GM21619 (cell line): ENCODE data around the gene FAM174C.

Experiments
- ATAC-seq: cut with Tn5 transposase; IDR thresholded peaks from one replicate; pipeline ENCODE4 v1.9.1; 2021; ENCODE audit not compliant: unreplicated experiment

FAM174C gene

DNA sequence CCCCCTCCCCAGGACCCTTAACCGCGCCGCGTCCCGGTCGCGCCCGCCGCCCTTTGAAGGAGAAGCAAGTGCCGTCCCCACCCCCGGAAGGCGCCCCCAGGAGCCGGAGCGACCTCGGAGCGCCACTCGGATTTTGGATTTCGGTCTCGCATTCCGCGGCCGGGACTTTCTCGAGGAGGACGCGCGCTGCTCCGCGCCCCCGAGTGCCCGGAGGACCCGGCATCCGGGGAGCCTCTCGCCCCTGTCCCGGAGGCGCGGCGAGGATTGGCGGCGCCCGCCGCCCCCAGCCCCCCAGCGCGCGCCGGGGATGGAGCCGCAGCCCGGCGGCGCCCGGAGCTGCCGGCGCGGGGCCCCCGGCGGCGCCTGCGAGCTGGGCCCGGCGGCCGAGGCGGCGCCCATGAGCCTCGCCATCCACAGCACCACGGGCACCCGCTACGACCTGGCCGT is 25.3 kb upstream of the FAM174C start:
- ATAC-seq, result no peak

DNA sequence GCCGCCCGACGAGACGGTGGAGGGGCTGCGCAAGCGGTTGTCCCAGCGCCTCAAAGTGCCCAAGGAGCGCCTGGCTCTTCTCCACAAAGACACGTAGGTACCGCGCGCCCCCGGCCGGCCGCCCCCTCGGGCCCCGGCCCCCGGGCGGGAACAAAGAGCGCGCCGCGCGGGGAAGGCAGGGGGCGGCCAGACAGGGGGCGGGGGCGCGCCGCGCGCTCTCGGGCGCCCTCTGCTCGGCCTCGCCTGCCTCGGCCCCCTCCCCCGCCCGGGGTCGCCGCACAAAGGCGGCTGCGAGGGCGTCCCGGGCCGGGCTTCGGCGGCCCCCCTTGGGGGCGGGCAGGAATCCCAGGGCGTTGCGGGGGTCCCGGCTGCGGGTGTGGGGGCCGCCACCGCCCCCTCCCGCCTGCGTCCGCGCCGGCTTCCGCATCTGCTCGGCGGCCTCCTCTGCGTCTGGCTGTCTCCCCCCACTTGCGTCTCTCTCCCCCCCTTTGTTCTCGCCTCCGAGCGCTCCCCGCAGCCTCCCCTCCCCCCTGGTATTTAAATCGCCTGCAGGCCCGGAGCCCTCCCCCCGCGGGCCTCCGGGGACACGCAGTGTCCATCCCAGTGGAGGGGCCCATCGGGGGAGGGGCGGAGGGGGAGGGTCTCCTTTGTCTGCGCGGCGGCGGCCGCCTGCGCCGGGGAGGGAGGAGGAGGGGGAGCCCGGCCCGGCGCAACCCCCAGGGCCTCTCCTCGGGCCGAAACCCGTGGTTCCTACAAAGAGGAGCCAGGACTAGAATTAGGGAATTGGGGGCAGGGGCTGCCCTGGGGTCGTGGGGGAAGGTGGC is 24.7 kb upstream of the FAM174C start:
- ATAC-seq, result no peak

DNA sequence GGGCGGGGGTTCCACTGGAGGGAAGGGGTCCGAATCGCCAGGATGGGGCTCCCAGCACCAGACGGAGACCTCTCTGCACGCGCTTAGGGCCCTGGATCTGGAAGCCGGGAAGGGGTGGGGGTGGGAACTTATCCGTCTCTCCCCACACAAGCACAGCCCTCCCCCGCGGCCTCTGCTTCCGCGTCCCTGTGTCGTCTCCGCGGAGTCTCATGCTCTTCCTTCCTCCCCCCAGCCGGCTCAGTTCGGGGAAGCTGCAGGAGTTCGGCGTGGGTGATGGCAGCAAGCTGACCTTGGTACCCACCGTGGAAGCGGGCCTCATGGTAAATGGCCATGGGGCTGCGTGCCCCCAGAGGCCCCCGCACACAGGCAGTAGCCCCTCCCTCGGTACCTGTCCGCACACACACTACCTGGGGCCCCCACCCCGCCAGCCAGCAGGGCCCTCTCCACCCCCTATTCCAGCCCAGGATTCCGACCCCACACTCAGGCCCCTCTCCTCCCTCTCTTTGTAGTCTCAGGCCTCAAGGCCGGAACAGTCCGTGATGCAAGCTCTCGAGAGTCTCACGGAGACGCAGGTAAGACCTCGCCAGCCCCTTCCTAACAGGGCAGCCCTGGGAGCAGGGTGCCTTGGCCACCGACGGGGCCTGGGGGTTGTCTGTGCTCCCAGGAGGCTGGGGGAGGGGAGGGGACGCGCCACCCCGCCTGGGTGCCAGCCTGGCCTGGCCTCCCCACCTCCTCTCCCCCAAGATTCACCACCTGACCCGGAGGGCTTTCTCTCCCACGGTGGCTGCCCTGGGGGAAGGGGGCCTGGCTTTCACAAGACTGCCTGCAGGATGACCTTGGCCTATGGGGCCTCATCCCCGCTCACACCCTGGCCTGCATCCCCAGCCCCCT is 23.8 kb upstream of the FAM174C start:
- ATAC-seq, result no peak

- no peak for ATAC-seq
These were observed 23.0 kb upstream of the FAM174C start for GRCh38 chr19:1252221-1252820.

DNA sequence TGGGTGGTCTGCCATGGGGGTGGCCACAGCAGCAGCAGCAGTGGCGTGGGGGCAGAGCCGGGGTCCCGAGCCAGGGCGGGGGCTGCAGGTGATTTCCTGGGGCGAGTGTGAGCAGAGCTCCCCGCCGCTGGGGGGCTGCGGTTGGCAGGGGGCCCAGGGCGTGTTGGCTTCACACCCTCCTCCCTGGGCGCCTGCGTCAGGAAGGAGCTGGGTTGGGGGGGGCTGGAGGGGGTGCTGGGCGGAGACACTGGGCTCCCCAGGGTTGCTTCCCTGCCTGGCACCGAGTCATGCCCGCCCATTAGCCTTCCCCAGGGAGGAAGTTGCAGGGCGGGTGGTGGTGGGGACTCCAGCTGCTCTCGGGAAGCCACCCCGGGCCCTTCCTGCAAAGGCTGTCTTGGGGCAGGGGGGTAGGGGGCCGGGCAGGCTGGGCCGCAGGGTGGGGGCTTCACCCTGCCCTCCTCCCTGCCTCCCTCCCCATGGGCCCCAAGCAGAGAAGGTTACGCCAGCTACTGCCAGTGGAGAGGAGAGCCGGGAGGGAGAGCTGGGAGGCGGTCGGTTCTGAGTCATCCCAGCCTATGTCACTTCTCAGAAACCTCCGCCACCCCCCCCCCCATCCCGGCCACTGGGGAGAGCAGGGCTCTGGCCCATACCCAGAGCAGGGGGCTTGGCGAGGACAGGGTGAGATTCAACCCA is 22.4 kb upstream of the FAM174C start:
- ATAC-seq, result no peak

DNA sequence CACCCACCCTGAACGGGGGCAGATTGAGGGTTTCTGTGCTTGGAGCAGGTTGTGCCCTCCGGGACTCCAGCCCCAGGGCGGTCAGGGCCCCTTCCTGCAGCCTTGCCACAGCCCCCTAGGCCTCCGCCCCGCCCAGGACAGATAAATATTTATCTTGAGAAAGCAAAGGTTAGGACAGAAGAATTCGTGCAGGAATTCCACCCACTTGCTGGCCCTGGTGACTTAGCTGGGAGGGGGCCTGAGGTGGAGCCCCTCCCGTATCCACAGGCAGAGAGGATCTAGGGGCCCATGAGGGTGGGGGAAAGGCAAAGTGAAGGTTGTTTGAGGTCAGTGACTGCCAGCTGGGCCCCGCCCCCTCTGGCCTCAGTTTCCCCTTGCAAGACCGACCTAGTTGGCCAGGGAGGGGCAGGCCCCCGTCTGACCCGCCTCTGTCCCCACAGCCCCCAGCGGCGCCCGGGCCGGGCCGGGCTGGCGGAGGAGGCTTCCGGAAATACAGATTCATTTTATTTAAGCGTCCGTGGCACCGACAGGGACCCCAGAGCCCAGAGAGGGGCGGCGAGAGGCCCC is 21.7 kb upstream of the FAM174C start:
- ATAC-seq, result no peak

DNA sequence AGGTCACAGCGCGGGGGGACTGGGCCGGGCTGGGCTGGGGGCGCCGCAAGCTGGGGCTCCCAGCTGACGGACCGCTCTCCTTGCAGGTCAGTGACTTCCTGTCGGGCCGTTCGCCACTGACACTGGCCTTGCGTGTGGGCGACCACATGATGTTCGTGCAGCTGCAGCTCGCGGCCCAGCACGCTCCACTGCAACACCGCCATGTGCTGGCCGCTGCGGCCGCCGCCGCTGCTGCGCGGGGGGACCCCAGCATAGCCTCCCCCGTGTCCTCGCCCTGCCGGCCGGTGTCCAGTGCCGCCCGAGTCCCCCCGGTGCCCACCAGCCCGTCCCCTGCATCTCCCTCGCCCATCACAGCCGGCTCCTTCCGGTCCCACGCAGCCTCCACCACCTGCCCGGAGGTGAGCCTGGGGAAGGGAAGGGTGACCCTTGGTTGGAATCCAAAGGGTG is 21.2 kb upstream of the FAM174C start:
- no peak for ATAC-seq

DNA sequence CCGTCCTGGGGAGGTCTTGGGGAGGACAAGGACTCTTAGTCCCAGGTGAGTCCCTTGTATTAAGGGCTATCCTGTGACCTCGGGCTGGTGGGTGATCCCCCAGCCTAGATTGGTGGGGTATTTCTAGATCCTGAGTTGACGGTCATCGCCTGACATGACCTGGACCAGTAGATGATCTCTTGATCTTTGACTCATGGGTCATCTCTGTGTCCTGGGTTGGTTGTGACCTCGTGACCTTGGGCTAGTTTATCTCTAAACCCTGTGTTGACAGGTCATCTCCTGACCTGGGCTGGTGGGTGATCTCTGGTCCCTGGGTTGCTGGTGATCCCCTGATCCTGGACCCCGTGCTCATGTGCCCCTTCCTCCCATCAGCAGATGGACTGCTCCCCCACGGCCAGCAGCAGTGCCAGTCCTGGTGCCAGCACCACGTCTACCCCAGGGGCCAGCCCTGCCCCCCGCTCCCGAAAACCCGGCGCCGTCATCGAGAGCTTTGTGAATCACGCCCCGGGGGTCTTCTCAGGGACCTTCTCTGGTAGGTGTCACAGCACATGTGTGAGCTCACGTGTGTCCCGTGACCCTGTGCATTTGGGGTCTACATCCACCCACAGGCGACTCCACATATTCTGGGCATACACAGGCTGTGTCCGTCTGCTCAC is 20.7 kb upstream of the FAM174C start:
- no peak for ATAC-seq

DNA sequence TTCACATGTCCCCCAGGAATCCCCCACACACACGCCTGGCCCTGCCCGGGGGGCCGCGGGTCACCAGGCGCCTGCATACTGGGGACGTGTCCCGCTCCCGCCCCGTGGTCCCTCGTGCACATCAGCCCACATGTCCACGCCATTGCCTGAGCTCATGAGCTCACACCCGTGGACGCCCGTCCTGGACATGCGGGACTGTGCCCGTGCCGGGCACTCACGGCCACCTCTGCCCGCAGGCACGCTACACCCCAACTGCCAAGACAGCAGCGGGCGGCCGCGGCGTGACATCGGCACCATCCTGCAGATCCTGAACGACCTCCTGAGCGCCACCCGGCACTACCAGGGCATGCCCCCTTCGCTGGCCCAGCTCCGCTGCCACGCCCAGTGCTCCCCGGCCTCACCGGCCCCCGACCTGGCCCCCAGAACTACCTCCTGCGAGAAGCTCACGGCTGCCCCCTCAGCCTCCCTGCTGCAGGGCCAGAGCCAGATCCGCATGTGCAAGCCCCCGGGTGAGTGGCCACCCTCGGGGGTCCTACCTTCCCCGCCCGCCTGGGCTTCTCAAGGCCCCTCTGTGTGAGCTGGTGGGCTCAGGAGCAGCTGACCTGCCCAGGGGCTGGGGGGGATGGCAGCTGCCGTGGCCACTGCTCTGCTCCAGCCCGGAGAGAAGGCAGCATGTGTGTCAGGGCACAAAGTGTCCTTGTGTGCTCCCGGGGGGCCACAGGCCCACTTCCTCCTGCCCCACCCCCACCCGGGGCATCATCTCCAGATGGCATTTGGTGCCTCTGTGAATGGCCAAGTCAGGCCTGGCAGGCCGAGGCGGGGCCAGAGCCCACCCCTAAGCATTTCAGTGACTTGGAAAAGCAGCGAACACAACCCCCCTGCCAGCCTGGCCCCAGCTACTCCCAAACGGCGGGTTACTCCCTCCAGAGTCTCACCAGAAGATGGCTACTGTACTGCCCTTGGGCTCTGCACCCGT is 19.9 kb upstream of the FAM174C start:
- no peak for ATAC-seq

- no peak for ATAC-seq
These were observed 18.5 kb upstream of the FAM174C start for GRCh38 chr19:1256646-1257474.

DNA sequence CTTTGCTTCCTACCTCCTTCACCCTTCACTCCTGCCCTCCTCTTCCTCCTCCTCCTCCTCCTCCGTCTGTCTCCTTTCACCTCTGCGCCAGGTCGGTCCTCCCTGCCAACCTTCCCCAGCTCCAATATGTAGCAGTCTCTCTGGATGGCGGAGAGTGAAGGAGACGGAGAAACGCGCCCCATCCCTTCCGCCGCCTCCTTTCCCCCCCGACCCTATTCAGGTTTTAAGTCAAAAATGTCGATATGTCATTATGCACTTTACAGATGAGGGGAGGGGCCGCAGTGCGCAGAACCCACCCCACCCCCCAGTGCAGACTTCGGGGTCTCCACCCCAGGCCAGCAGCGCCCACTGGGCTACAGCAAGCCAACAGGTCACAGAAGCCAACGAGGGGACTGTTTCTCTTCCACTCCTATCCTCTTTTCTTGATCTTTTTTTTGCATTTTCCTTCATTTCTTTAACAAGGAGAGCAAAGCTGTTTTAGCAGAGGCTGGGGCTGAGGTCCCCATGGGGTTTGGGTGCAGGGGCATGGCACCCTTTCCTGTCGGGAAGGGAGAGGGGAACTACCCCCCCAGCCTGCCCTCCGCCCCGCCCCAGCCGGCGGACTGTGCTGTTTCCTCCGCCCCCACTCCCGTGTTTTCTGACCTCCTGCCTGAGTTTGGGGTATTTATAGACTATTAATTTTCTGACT is 17.7 kb upstream of the FAM174C start:
- ATAC-seq, result no peak

- no peak for ATAC-seq
These were observed 17.2 kb upstream of the FAM174C start for GRCh38 chr19:1258163-1258492.

- ATAC-seq, result no peak
These were observed 16.6 kb upstream of the FAM174C start for GRCh38 chr19:1258707-1259205.

DNA sequence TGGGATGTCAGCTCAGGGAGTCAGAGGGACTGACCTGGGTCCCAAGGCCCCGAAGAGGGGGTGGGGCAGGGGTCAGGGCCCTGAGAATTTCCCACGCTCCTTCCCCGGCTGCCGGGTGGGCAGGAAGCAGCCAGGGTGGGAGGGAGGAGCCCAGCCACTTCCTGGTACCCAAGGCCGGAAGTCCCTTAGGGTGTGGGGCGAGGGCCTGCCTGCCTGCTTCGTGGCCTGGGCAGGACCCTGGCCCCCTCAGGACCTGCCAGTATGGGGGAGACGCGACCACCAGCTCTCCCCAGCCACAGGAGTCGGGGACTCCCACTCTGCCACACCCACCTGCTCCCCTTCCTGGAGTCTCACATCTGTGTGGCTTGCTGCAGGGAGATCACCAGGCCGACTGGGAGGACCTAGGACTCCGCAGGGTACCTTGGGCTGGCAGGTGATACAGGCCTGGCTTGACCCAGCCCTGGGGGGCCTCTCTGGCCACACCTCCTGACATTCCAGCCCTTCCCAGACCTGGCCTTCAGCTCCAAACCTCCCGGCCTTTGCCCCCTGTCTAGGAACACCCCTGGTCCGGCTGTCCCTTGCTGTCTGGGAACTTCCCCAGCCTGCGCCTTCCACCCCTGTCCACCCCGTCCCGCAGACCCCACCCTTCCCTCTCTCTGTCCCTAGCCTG is 16.0 kb upstream of the FAM174C start:
- ATAC-seq, result no peak

- no peak for ATAC-seq
These were observed 15.2 kb upstream of the FAM174C start for GRCh38 chr19:1259876-1260748.
